ENCODE results near the gene AMH.
"Not testable (repeated sequence)": the region's sequence is repeated elsewhere in the genome, so short reads cannot be mapped to it uniquely, and the experiment has no call there.

AMH gene

DNA sequence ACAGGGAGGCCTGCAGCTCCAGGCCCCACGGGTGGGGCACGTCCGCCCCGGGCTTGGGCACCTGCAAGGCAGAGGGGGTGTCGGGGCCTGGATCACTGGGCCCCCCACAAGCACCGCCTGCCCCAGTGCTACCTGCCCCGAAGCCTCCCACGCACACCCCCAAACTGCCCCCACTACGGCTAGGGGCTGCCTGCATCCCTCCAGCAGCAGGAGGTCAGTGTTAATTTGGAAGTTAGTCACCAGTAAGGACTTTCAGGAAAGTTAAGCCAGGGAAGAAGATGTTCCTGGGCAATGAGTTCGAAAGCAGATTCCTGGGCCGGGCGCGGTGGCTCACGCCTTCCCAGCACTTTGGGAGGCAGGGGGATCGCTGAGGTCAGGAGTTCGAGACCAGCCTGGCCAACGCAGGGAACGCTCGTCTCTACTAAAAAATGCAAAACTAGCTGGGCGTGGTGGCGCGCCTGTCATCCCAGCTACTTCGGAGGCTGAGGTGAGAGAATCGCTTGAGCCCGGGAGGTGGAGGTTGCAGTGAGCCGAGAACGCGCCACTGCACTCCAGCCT, 27.4 kb downstream of the AMH start:
- Histone ChIP-seq H3K4me3 (ENCODE audit: low read length in 2 of 2) (no peak overlapping the region), H3K9me3 (ENCODE audit: control insufficient read depth in 2 of 2, low read length in 2 of 2) (no peaks in the 10 kb centered on the region), H3K36me3 (ENCODE audit: control insufficient read depth in 2 of 2, insufficient read depth in 2 of 2, low read length in 2 of 2) (peaks cover 9 to 16% of the 10 kb centered on the region in 2 donors), H3K4me1 (ENCODE audit: control insufficient read depth in 2 of 2, insufficient read depth in 2 of 2, low read length in 2 of 2) (peaks cover 30 to 47% of the 10 kb centered on the region in 2 donors), H3K27me3 (ENCODE audit: control insufficient read depth in 2 of 2, insufficient read depth in 2 of 2, low read length in 2 of 2) (no peaks in the 10 kb centered on the region), H3K27ac (ENCODE audit: low read depth in 2 of 2, low read length in 2 of 2) (peak overlapping the region; percentile 56 to 58), H3K9ac (ENCODE audit: low read depth in 1 of 2, low read length in 2 of 2) (no peak overlapping the region)

DNA sequence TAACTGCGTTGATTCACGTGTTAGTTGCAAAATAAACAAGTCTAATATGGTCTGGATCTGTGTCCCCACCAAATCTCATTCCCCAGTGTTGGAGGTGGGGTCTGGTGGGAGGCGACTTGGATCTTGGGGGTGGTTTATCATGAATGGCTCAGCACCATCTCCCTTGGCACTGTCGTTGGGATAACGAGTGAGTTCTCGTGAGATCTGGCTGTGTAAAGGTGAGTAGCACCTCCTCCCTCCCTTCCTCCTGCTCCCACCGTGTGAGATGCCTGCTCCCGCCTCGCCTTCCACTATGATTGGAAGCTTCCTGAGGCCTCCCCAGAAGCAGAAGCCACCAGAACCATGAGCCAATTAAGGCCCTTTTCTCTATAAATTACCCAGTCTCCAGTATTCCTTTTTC, 28.0 kb downstream of the AMH start:
- Histone ChIP-seq H3K4me3 (ENCODE audit: low read length in 2 of 2) (no peak overlapping the region), H3K4me1 (ENCODE audit: control insufficient read depth in 2 of 2, insufficient read depth in 2 of 2, low read length in 2 of 2) (peaks cover 30 to 47% of the 10 kb centered on the region in 2 donors), H3K27me3 (ENCODE audit: control insufficient read depth in 2 of 2, insufficient read depth in 2 of 2, low read length in 2 of 2) (peaks cover 0 to 3% of the 10 kb centered on the region in 2 donors), H3K9me3 (ENCODE audit: control insufficient read depth in 2 of 2, low read length in 2 of 2) (no peaks in the 10 kb centered on the region), H3K27ac (ENCODE audit: low read depth in 2 of 2, low read length in 2 of 2) (no peak overlapping the region), H3K36me3 (ENCODE audit: control insufficient read depth in 2 of 2, insufficient read depth in 2 of 2, low read length in 2 of 2) (peaks cover 4 to 12% of the 10 kb centered on the region in 2 donors), H3K9ac (ENCODE audit: low read depth in 1 of 2, low read length in 2 of 2) (no peak overlapping the region)

DNA sequence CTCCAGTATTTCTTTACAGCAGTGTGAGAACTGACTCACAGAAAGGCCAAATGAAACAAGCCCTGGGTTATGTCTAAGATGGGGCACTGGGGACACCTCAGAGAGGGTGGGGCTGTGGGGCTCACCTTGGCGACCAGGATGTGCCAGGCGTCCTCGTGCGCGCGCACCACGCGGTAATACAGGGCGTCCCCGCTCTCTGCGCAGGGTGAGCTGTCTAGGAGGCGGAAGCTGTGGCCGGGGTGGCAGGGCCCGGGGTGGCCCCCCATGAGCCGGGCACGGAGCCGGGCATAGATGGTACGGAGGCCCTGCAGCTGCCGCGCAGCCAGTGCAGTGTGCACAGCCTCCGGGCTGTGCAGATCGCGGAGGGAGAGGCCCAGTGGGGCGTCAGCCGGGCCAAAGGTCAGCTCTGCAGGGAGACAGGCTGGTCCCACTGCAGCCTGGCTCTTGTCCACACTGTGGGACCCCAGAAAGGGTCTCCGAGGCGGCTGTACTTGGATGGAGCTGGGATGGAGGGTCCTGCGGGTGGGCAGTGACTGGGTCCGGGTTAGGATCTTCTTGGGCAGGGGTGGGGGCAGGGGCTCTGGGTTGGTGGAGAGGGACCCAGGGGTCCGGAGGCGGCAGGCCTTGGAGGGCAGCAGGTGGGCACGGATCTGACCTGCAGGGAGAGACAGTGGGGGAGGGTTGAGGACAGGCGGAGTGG, 29.5 kb downstream of the AMH start:
- H3K9ac ChIP-seq (ENCODE audit: low read depth in 1 of 2, low read length in 2 of 2), result no peak overlapping the region
- H3K4me1 ChIP-seq (ENCODE audit: control insufficient read depth in 2 of 2, insufficient read depth in 2 of 2, low read length in 2 of 2), result peaks cover 20 to 36% of the 10 kb centered on the region in 2 donors
- H3K27me3 ChIP-seq (ENCODE audit: control insufficient read depth in 2 of 2, insufficient read depth in 2 of 2, low read length in 2 of 2), result peaks cover 0 to 3% of the 10 kb centered on the region in 2 donors
- H3K27ac ChIP-seq (ENCODE audit: low read depth in 2 of 2, low read length in 2 of 2), result peak overlapping the region in 1 of 2 donors; percentile 7
- H3K36me3 ChIP-seq (ENCODE audit: control insufficient read depth in 2 of 2, insufficient read depth in 2 of 2, low read length in 2 of 2), result peaks cover 0 to 2% of the 10 kb centered on the region in 2 donors
- no peak overlapping the region for H3K4me3 ChIP-seq (ENCODE audit: low read length in 2 of 2)
- H3K9me3 ChIP-seq (ENCODE audit: control insufficient read depth in 2 of 2, low read length in 2 of 2), result no peaks in the 10 kb centered on the region

DNA sequence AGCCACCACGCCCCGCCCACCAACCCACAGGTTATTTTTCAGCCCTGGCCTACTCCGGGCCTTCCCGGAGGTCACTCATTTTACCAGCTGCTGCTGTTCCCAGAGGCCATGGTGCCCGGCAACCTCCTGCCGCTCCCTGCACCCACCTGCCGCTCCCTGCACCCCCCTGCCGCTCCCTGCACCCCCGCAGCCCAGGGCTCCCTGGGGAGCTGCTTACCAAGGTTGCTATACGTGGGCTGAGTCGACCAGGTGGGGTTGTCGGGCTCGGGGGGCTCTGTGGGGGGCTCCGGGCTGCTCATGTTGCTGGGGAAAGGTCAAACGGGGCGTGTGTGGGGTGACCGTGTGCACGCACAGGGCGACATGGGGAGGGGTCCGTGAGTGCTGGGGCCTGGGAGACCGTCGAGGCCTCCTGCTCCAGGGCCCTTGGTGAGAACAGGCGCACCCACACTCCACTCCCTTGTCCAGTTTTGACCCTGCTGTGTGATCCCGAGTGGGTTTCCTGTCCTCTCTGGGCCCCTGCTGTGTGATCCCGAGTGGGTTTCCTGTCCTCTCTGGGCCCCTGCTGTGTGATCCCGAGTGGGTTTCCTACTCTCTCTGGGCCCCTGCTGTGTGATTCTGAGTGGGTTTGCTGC, 31.6 kb downstream of the AMH start:
- Histone ChIP-seq H3K36me3 (ENCODE audit: control insufficient read depth in 2 of 2, insufficient read depth in 2 of 2, low read length in 2 of 2) (no peaks in the 10 kb centered on the region), H3K9ac (ENCODE audit: low read depth in 1 of 2, low read length in 2 of 2) (no peak overlapping the region), H3K27me3 (ENCODE audit: control insufficient read depth in 2 of 2, insufficient read depth in 2 of 2, low read length in 2 of 2) (peaks cover 0 to 4% of the 10 kb centered on the region in 2 donors), H3K9me3 (ENCODE audit: control insufficient read depth in 2 of 2, low read length in 2 of 2) (no peaks in the 10 kb centered on the region), H3K27ac (ENCODE audit: low read depth in 2 of 2, low read length in 2 of 2) (no peak overlapping the region), H3K4me1 (ENCODE audit: control insufficient read depth in 2 of 2, insufficient read depth in 2 of 2, low read length in 2 of 2) (peaks cover 7 to 19% of the 10 kb centered on the region in 2 donors), H3K4me3 (ENCODE audit: low read length in 2 of 2) (no peak overlapping the region)

DNA sequence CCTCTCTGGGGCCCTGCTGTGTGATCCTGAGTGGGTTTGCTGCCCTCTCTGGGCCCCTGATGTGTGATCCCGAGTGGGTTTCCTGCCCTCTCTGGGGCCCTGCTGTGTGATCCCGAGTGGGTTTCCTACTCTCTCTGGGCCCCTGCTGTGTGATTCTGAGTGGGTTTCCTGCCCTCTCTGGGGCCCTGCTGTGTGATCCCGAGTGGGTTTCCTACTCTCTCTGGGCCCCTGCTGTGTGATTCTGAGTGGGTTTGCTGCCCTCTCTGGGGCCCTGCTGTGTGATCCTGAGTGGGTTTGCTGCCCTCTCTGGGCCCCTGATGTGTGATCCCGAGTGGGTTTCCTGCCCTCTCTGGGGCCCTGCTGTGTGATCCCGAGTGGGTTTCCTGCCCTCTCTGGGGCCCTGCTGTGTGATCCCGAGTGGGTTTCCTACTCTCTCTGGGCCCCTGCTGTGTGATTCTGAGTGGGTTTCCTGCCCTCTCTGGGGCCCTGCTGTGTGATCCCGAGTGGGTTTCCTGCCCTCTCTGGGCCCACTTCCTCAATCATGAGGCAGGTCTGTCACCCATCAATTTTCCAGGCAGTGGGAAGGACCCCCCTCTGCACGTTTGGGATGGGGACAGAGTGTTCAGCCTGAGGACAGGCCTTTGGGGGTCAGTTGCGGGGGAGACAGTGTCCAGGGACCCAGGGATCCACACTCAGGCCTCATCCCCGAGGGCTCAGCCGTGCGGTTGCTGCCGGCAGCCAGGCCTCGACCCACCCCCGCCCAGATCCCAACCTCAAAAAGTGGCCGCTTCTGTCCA, 32.3 kb downstream of the AMH start:
- H3K27ac ChIP-seq (ENCODE audit: low read depth in 2 of 2, low read length in 2 of 2); H3K27me3 ChIP-seq (ENCODE audit: control insufficient read depth in 2 of 2, insufficient read depth in 2 of 2, low read length in 2 of 2); H3K36me3 ChIP-seq (ENCODE audit: control insufficient read depth in 2 of 2, insufficient read depth in 2 of 2, low read length in 2 of 2); H3K9me3 ChIP-seq (ENCODE audit: control insufficient read depth in 2 of 2, low read length in 2 of 2): not testable (repeated sequence)
- Histone ChIP-seq H3K4me1 (ENCODE audit: control insufficient read depth in 2 of 2, insufficient read depth in 2 of 2, low read length in 2 of 2) (peaks cover 7 to 12% of the 10 kb centered on the region in 2 donors), H3K4me3 (ENCODE audit: low read length in 2 of 2) (peak overlapping the region; percentile 50), H3K9ac (ENCODE audit: low read depth in 1 of 2, low read length in 2 of 2) (peak overlapping the region in 1 of 2 donors; percentile 14)

DNA sequence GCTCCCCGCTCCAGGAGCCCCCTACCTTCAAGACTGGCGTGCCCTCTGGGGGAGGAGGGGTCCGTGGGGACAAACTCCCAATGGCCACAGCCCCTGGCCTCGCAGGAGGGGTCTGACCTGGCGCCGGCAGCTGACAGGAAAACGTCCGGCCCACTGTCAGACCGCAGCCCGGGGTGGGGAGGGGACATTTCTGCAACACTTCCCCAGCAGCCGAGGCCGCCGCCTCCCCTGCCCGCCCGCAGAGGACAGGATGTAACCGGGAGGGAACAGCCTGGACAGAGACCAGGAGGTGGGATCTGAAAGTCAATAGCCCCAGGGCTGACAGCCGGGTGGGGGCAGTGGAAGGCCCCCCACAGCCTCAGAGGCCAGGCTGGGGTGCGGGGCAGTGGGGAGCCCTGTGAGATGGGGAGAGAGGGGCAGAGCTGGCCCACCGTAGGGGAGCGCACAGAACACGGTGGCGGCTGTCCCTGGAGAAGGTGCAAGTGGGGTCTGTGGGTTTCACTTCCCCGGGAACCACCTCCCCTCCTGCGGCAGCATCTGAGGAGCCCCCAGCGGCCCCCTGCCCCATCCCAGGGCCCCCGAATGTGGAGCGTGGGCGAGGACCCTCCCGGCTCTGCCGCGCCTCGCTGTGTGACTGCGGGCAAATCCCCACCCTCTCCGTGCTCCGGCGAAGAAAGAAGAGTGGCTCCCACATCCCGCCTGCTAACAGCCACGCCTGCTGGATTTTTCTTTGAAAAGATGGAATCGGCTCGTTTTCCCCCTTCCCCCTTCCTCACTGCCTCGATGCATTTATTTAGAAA, 33.1 kb downstream of the AMH start, which contains the start of gene PEAK3:
PEAK3 (minus strand) TSS at position 114 of the 800 bp plus-strand sequence. CDS start 1,244 bp downstream, outside the sequence.
- Histone ChIP-seq H3K36me3 (ENCODE audit: control insufficient read depth in 2 of 2, insufficient read depth in 2 of 2, low read length in 2 of 2) (no peaks in the 10 kb centered on the region), H3K27ac (ENCODE audit: low read depth in 2 of 2, low read length in 2 of 2) (no peak within 1 kb of the TSS), H3K27me3 (ENCODE audit: control insufficient read depth in 2 of 2, insufficient read depth in 2 of 2, low read length in 2 of 2) (peaks cover 6% of the 10 kb centered on the region in 2 donors), H3K9ac (ENCODE audit: low read depth in 1 of 2, low read length in 2 of 2) (peak within 1 kb of the TSS; percentile 14 to 33), H3K4me3 (ENCODE audit: low read length in 2 of 2) (peak within 1 kb of the TSS; percentile 50), H3K4me1 (ENCODE audit: control insufficient read depth in 2 of 2, insufficient read depth in 2 of 2, low read length in 2 of 2) (peaks cover 7 to 11% of the 10 kb centered on the region in 2 donors), H3K9me3 (ENCODE audit: control insufficient read depth in 2 of 2, low read length in 2 of 2) (no peaks in the 10 kb centered on the region)

GRCh38 chr19:2282862-2283237, 33.7 kb downstream of the AMH start:
- H3K4me3 ChIP-seq (ENCODE audit: low read length in 2 of 2), result no peak overlapping the region
- H3K36me3 ChIP-seq (ENCODE audit: control insufficient read depth in 2 of 2, insufficient read depth in 2 of 2, low read length in 2 of 2), result no peaks in the 10 kb centered on the region
- peaks cover 7 to 11% of the 10 kb centered on the region in 2 donors for H3K4me1 ChIP-seq (ENCODE audit: control insufficient read depth in 2 of 2, insufficient read depth in 2 of 2, low read length in 2 of 2)
- H3K9me3 ChIP-seq (ENCODE audit: control insufficient read depth in 2 of 2, low read length in 2 of 2), result no peaks in the 10 kb centered on the region
- no peak overlapping the region for H3K27ac ChIP-seq (ENCODE audit: low read depth in 2 of 2, low read length in 2 of 2)
- H3K27me3 ChIP-seq (ENCODE audit: control insufficient read depth in 2 of 2, insufficient read depth in 2 of 2, low read length in 2 of 2), result peaks cover 6 to 10% of the 10 kb centered on the region in 2 donors
- no peak overlapping the region for H3K9ac ChIP-seq (ENCODE audit: low read depth in 1 of 2, low read length in 2 of 2)

- peaks cover 11 to 19% of the 10 kb centered on the region in 2 donors for H3K27me3 ChIP-seq (ENCODE audit: control insufficient read depth in 2 of 2, insufficient read depth in 2 of 2, low read length in 2 of 2)
These were observed 34.8 kb downstream of the AMH start for GRCh38 chr19:2283835-2284507.

More at GRCh38 chr19:2283835-2284507, 34.8 kb downstream of the AMH start:
- Histone ChIP-seq H3K27ac (ENCODE audit: low read depth in 2 of 2, low read length in 2 of 2) (no peak overlapping the region), H3K36me3 (ENCODE audit: control insufficient read depth in 2 of 2, insufficient read depth in 2 of 2, low read length in 2 of 2) (no peaks in the 10 kb centered on the region), H3K4me1 (ENCODE audit: control insufficient read depth in 2 of 2, insufficient read depth in 2 of 2, low read length in 2 of 2) (peaks cover 5 to 8% of the 10 kb centered on the region in 2 donors), H3K9ac (ENCODE audit: low read depth in 1 of 2, low read length in 2 of 2) (no peak overlapping the region), H3K4me3 (ENCODE audit: low read length in 2 of 2) (no peak overlapping the region), H3K9me3 (ENCODE audit: control insufficient read depth in 2 of 2, low read length in 2 of 2) (no peaks in the 10 kb centered on the region)

Measured in mucosa of rectum (tissue), 2 donors.